ENCODE results near the gene VWF. TPM values are rescaled to one million over a fixed set of nuclear protein-coding genes. Genes with fewer than 3 reads are reported as not detected.
"Not testable (repeated sequence)": the region's sequence is repeated elsewhere in the genome, so short reads cannot be mapped to it uniquely, and the experiment has no call there.

VWF gene
- polyA plus RNA-seq, 4 donors = 8.1 to 11.9 (median 11.0) TPM

DNA sequence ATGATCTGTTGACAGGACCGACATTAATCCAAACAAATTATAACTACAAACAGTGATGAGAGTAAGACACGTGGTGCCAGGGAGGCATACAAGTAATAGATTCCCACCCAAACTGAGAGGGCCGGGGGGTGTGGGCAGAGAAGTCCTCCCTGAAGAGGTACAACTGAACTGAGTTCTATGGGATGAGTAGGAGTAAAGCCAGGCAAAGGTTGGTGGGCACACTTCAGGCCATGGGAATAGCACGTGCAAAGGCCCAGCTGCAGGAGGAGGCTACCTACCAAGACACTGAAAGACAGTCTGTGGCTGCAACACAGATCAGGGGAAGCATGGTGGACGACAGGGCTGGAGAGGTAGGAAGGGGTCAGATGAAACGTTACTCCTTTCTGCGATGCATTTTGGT is 22.0 kb upstream of the VWF start:
- no peak for DNase-seq (ENCODE audit: low read depth in 4 of 4, low spot score in 2 of 4)

DNA sequence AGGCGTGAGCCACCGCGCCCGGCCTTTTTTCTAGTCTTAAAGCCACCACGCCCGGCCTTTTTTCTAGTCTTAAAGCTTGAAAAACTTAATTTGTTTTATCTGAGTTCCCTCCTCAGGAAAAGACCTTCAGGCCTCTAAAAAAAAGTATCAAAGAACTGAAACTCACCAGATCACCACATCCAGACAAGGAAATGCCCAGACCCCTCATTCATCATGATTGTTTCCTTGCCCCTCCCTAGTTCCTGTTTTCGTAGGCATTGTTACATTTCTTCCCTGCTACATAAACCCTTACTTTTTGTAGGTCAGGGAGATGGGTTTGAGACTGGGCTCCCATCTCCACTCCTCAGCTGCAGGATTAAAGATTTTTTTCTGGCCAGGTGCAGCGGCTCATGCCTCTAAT is 21.1 kb upstream of the VWF start:
- DNase-seq (ENCODE audit: low read depth in 4 of 4, low spot score in 2 of 4) = no peak

DNA sequence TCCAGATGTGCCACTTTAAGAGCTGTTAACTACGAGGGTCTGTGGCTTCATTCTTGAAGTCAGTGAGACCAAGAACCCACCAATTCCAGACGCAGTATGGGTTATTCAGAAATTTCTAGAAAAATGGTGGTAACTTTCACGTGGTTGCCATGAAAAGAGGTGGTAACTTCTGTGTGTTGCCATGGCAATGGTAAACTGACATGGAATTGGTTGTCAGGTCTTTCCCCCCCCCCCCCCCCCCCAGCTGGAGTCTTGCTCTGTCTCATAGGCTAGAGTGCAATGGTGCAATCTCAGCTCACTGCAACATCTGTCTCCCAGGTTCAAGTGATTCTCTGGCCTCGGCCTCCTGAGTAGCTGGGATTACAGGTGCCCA is 18.8 kb upstream of the VWF start:
- no peak for DNase-seq (ENCODE audit: low read depth in 4 of 4, low spot score in 2 of 4)

DNA sequence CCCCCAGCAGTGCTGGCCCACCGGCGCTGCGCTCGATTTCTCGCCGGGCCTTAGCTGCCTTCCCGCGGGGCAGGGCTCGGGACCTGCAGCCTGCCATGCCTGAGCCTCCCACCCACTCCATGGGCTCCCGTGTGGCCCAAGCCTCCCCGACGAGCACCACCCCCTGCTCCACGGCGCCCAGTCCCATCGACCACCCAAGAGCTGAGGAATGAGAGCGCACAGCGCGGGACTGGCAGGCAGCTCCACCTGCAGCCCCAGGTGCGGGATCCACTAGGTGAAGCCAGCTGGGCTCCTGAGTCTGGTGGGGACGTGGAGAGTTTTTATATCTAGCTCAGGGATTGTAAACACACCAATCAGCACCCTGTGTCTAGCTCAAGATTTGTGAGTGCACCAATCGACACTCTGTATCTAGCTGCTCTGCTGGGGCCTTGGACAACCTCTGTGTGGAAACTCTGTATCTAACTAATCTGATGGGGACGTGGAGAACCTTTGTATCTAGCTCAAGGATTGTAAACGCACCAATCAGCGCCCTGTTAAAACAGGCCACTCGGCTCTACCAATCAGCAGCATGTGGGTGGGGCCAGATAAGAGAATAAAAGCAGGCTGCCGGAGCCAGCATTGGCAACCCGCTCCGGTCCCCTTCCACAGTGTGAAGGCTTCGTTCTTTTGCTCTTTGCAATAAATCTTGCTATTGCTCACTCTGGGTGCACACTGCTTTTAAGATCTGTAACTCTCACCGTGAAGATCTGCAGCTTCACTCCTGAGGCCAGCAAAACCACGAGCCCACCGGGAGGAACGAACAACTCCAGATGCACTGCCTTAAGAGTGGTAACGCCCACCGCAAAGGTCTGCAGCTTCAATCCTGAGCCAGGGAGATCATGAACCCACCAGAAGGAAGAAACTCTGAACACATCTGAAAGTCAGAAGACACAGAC is 18.2 kb upstream of the VWF start:
- not testable (repeated sequence) for DNase-seq (ENCODE audit: low read depth in 4 of 4, low spot score in 2 of 4)

DNA sequence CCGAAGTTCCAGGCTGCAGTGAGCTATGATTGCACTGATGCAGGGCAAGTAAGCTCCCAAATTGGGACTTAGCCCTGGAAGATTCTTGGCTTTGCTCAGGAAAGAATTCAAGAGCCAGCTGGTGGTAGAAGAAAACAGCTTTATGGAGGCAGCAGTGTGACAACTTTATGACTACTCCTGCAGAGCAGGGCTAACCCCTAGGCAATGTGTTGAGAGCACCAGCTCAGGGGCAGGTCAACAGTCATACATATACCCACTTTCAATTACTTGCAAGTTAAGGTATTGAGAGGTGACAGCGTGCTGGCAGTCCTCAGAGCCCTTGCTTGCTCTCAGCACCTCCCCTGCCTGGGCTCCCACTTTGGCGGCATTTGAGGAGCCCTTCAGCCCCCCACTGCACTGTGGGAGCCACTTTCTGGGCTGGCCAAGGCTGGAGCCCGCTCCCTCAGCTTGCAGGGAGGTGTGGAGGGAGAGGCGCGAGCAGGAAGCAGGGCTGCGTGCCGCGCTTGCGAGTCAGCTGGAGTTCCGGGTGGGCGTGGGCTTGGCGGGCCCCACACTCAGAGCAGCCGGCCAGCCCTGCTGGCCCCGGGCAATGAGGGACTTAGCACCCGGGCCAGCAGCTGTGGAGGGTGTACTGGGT is 17.4 kb upstream of the VWF start:
- not testable (repeated sequence) for DNase-seq (ENCODE audit: low read depth in 4 of 4, low spot score in 2 of 4)

DNA sequence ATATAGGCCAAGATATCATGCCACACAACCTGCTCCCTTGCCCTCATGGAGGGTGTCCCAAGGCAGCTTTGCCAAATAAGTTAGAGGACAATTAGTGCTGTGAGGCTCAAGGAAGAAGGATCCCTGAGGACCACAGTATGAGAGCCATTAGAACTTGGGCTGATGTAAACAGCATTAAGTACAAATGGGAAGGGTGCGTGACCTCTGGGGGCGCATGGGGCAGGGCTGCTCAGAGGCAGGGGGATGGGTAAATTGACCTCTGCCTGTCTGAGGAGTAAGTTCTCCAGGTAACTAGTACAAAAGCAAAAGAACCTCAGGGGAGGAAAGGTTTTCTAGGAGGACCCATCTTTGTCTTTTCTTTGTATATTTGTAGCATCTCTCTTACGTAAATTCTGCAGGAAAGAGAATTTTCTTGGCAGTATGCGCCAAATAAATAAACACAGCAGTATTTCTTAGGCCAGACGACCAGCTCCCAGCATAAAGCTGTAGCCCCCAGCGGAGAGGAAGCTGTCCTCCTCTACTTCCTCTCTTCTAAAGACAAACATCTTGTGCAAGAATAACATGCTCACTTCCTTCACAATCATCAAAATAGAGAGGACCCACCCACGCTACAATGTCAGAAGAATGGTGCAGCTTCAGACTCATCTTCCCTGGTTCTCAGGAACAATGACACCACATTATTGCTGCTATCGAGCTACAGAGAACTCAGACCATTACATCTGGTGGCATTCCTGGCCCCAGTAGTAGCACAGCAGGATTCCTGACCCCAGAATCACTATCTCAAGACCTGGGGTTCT is 16.4 kb upstream of the VWF start:
- no peak for DNase-seq (ENCODE audit: low read depth in 4 of 4, low spot score in 2 of 4)

DNA sequence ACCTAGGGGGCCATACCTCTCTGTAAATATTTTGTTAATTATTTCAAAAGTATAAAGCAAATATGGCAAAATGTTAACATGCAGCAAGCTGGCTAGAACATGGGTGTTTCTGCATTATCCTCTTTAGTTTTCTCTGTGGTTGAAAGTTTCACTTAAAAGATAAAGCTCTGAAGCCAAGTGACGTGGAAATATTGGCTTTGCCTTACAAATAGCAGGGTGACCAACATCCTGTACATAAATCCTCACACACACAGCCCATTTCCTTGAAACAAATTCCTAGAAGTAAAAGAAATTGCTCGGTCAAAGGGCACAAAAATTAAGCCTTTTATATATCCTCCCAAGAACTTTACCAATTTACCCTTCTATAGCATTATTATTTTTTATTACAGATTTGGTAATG is 10.6 kb upstream of the VWF start:
- no peak for DNase-seq (ENCODE audit: low read depth in 4 of 4, low spot score in 2 of 4)

DNA sequence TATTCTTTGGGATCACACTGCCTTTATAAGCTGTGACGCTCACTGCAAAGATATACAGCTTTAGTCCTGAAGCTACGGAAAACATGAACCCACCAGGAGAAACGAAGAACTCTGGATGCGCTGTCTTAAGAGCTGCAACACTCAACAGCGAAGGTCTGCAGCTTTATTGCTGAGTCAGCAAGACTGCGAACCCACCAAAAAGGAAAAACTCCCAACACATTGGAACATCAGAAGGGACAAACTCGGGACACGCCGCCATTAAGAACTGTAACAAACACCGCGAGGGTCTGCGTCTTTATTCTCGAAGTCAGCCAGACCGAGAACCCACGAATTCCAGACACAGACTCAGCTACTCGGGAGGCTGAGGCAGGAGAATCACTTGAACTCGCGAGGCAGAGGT is 9.2 kb upstream of the VWF start:
- no peak for DNase-seq (ENCODE audit: low read depth in 4 of 4, low spot score in 2 of 4)

DNA sequence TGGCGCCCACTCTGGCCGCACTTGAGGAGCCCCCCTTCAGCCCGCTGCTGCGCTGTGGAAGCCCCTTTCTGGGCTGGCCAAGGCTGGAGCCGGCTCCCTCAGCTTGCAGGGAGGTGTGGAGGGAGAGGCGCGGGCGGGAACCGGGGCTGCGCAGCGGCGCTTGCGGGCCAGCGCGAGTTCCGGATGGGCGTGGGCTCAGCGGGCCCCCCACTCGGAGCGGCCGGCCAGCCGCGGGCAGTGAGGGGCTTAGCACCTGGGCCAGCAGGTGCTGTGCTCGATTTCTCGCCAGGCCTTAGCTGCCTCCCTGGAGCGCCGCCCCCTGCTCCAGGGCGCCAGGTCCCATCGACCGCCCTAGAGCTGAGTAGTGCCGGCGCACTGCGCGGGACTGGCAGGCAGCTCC is 8.0 kb upstream of the VWF start:
- no peak for DNase-seq (ENCODE audit: low read depth in 4 of 4, low spot score in 2 of 4)

DNA sequence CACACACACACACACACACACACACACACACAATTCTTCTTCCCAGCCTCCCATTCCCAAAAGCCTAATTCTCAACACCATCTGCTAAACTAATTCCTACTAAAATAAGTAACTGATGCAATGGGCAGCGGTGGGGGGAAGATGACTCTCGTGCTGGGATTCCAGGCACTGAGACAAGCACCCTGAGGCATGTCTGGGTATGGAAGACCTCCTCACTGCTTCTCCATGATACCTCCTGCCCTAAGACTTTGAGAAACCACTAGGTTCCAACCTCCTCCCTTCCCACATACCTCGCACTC is 789 bp upstream of the VWF start:
- no peak for DNase-seq (ENCODE audit: low read depth in 4 of 4, low spot score in 2 of 4)

DNA sequence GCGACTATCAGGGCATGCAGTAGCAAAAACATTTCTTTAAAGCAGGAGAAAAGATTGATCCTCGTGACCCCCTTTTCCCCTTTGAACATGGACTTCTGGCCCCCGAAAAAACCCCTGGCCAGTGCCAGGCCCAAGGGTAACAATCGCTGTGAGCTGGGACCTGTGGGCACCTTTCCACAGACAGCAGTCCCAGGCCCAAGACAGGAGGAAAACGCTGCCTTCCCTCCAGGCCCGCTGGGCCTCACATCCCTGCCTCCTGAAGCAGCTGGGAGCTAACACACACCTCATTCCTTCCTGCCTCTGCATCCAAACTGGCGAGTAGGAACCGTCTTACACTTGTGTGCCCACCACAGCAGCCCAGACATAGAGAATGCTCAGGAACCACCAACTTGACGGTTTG is 1.2 kb downstream of the VWF start:
- DNase-seq (ENCODE audit: low read depth in 4 of 4, low spot score in 2 of 4) = no peak

DNA sequence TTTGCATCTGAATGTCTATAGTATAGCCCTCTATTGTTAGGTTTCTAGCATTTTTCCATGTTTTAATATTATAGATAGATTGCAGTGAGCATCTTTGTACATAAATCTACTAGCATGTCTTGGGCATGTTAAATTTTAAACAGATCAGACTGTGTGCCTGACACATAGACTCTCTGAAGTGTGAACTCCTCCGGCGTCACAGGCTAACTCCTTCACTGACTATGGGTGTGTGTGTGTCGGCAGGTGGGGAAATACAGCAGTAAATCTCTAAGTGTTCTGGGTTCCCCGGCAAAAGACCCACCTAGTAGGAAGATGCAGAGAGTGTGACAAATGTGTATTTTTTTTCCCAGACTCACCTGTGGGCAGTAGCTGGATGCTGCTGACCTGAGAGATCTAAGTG is 2.3 kb downstream of the VWF start:
- DNase-seq (ENCODE audit: low read depth in 4 of 4, low spot score in 2 of 4) = no peak

DNA sequence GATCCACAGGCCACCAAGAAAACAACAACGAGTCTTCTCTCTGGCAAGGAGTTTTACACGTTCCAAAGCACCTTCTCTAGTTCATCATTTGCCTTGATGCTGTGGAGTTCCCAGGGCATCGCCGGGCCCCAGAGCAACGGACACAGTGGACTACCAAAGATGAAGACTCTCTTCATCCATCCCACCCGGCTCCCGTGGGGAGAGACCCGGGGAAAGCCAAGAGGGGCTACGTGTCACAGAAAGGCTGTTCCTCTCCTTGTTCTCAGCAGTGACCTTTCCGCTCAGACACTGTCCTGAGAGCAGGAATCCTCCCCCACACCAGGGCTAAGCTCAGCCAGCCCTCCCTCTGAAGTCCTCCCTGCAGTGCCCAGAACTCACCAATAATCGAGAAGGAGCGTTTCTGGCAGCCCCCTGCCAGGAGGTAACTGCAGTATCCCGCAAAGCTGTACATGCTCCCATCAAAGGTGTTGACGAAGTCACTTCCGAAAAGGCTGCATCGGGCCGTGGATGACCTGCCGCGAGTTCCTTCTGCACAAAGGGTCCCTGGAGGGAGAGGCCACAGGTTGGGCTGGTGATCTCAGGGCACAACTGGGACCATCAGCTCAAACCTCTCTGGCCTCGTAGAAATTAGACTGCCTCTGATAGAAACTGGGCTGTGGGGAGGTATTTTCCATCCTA is 3.5 kb downstream of the VWF start:
- no peak for DNase-seq (ENCODE audit: low read depth in 4 of 4, low spot score in 2 of 4)

DNA sequence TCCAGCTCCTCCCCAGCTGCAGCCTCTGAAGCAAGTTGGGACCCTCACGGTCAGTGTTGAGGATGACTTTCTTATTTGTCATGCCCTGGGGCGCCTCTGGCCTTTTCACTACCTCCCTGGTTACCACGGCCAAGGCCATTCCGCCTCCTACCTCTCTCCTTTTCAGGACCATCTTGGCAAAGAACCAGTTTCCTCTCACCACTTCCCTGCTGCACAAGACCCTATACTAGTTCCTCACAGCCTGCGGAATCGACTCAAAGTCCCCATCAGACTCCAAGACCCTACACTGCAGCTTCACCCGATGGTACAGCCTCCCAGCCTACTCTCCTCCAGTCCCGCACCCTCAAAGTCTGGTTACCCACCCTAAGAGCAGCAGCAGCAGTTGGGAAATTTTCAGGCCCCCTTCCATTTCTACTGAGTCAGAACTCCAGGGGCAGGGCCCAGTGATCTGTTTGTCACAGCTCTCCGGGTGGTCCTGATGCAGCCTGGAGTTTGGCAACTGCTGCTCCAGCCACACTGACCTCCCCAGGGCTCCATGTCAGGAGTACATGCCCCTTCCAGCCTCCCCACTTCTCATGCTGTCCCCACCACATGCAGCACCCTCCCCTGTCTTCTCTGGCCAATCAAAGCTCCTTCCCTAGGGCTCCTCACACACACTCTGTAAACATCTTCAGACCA is 5.4 kb downstream of the VWF start:
- DNase-seq (ENCODE audit: low read depth in 4 of 4, low spot score in 2 of 4) = no peak

DNA sequence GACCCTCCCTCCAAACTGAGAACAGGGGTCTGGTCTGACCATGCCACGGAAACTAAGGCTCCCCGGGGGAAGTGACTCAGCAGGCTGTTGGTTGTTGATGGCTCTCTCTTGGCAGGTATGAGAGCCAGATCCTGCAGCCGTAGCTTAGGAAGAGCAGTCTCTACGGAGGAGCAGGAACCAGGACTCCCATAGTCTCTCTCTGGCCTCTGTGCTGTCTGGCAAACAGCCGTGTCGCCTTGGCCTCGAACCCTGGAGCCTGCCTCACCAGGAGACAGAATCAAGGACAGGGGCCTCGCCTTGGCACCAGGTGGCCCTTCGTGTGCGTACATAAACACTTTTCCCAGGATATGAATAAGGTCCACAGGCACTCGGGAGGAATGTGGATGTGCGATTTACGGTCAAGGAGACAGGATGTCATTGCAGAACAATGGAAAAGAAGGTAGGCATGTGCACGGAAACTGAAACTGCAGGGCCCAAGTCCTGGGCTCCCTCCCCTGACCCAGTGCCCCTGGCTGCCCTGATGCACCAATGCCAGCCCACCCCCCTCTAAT is 7.9 kb downstream of the VWF start:
- DNase-seq (ENCODE audit: low read depth in 4 of 4, low spot score in 2 of 4) = no peak

DNA sequence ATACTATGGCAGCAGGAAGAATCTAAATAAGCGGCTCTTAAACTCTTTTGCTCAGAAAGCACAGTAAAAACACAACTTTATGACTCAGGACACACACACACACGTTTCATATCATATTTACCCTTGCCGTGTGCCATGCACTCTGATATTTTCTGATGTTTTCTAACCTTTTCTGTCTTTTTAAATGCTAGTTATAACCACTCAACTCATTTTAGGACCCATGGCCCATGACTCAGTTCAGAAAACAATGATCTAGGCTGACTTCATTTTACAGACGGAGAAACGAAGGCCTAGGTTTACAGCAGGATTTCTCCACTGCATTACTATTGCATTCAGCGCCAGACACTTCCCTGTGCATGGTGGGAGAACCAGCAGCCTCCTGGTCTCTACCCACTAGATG is 9.1 kb downstream of the VWF start:
- DNase-seq (ENCODE audit: low read depth in 4 of 4, low spot score in 2 of 4) = no peak

DNA sequence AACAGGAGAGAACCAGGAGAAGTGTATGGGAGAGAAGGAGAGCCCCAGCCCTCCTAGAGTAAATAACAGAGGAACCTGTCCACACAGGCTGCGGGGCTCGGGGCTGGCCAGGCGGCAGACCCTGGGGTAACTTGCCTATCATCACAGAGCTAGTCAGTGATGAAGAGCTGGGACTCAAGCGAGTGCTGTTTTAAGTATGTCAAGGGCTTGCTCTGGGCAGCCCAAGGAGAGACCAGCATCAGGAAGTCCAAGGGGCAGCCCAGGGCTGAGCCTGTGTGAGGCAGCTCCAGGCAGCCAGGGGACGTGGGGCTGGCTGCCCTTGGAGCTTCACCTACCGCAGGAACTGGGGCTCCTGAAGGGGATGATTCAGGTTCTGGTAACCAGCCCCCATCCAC is 10.0 kb downstream of the VWF start:
- no peak for DNase-seq (ENCODE audit: low read depth in 4 of 4, low spot score in 2 of 4)

DNA sequence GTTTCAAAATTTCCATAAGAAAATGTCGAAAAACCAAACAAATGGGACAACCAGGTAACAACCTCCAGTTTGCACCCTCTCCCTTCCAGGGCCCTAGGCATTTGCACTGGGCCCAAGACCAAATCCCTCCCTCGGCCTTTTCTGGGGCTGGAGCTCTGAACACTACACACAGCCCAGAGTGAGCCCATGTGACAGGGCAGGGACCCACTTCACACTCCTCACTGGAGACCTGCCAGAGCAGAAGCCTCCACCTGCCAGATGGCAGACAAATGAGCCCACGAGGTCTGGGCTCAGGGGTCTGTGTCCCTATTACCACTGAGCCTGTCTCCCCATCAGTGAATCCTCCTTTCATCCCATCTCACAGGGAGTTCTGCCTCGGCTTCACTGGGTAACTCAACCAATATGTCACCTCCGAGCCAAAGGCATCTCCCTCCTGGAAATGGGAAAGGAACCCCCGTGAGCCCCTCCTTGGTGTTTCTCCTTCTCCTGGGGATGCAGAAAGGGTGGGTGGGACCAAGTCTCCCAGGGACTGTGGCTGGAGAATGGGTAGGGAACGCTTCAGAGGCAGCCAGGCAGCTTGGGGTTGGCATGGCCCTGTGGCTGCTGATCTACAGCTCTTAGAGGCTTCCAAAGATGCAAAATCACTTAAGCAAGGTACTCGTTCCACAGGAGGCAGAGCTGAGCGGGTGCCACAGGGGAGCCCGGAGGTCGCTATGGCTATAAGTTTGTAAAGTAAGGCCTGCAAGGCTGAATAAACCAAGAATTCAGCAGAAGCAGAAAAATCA is 10.6 kb downstream of the VWF start:
- DNase-seq (ENCODE audit: low read depth in 4 of 4, low spot score in 2 of 4) = no peak

DNA sequence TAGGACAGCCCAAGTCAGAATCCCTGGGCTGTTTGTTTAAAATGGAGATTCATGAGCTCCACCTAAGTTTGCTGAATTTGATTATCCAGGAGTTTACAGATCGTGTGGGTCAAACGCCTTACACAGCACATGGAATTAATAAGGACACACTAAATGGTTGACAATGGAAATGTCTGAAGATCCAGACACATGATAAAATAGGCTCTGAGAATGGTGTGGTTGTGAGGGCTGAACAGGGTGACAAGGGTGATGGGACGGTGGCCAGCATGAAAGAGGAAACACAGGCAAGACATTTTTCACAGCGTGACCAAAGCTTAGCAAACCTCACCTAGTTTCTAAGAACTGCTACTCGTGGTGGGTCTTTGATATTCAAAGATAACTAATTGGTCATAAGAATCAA is 12.5 kb downstream of the VWF start:
- no peak for DNase-seq (ENCODE audit: low read depth in 4 of 4, low spot score in 2 of 4)

DNA sequence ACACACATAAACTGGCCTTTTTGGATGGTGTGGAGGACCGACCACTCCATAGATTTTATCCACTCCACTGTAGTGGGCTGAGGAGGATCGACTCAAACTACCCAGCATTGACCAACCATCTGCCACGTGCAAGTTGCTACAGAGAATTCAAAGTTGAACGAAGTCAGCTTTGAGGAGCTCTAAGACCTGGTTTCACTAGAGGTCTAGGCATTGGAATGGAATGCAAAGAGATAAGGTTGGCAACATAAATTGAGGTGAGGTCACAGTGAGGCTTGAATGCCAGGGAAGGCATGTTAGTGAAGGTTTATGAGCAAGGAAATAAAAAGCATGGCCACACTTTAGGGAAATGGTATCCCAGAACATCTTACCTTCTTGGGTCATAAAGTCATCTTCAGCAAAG is 14.5 kb downstream of the VWF start:
- no peak for DNase-seq (ENCODE audit: low read depth in 4 of 4, low spot score in 2 of 4)
